WI38 (cell line): ENCODE measurements around the gene DNM3.

Experiments used
- H3K4me3 ChIP-seq: 2 replicates; pipeline ENCODE4 v1.5.1; 2011; ENCODE audit warnings: low read depth, mild to moderate bottlenecking, control low read depth, low read length
- CTCF ChIP-seq: IDR thresholded peaks from 2 replicates; pipeline ENCODE4 v1.5.1; 2012; ENCODE audit warnings: low read depth, mild to moderate bottlenecking, control low read depth, low read length

Gene DNM3

GRCh38 chr1:171884475-171884874 lies 43.2 kb downstream of the DNM3 start:
- no peak for TF ChIP-seq CTCF

GRCh38 chr1:171890131-171890530 lies 48.8 kb downstream of the DNM3 start:
- TF ChIP-seq CTCF, result no peak
- no peak overlapping the region for H3K4me3 ChIP-seq

More at GRCh38 chr1:171884475-171884874, 43.2 kb downstream of the DNM3 start:
- H3K4me3 ChIP-seq, result no peak overlapping the region

GRCh38 chr1:171896936-171897703 lies 55.8 kb downstream of the DNM3 start:
- no peak overlapping the region for H3K4me3 ChIP-seq
- no peak for TF ChIP-seq CTCF

GRCh38 chr1:171898941-171899340 lies 57.6 kb downstream of the DNM3 start:
- TF ChIP-seq CTCF, result no peak

DNA sequence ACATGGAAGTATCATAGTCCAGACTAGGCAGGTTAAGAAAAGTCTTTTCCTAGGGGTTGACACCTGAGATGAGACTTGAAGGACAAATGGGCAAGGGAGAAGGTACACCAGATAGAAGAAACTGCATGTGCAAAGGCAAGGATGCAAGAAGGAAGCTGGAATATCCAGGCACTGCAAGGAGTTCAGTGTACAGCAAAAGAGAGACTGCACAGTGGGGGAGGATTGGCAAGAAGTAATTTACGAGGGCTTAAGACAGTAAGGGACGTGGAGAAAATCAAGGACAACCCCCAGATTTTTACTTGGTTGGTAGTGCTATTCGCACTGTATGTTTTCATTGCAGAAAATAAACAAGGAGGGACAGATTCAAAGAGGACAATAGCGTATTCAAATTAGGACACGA lies 58.5 kb downstream of the DNM3 start:
- no peak for TF ChIP-seq CTCF
- no peak overlapping the region for H3K4me3 ChIP-seq

More at GRCh38 chr1:171898941-171899340, 57.6 kb downstream of the DNM3 start:
- no peak overlapping the region for H3K4me3 ChIP-seq

DNA sequence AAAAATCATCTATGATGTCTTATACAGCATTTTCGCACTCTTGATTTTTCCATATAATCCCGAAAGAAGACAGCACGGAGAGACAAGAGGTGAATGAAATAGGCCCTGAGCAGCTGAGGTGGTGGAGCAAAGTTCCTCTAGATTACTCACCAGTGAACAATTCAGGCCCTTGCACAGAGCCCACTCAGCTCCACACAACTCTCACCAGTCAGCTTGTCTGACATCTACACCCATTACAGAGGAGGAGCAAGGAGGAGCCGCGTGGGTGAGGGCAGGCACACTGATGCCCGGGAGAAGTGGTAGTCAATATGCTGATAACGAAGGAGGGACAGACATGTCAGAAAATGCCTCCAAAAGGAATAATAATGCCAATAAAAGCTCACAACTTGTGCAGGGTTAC lies 59.9 kb downstream of the DNM3 start:
- no peak overlapping the region for H3K4me3 ChIP-seq
- TF ChIP-seq CTCF, result no peak

DNA sequence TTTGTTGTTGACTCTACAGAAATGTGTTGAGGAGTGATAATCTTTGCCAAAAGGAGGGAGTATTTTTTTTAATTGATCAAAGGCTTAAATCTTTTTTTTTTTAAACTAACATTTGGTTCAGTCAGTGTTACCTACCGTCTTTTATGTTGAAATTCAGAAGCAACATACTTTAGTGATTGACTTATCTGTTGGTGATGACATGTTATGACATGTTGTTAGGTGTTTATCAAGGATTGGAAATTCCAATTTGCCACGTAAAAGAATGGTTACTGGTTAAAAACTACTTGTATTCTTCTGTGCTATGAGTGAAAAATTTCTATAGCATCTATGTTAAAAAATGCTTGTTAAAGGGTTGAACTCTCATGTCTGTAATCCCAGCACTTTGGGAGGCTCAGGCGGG lies 61.2 kb downstream of the DNM3 start:
- H3K4me3 ChIP-seq, result no peak overlapping the region
- no peak for TF ChIP-seq CTCF
